ENCODE measurements around the gene IL1B. TPM values are rescaled to one million over a fixed set of nuclear protein-coding genes. Genes with fewer than 3 reads are reported as not detected.
"Not testable (repeated sequence)": the region's sequence is repeated elsewhere in the genome, so short reads cannot be mapped to it uniquely, and the experiment has no call there.

The IL1B gene
- total RNA-seq, 2 experiments from 2014 or later = 0.48 TPM; not detected in 1

DNA sequence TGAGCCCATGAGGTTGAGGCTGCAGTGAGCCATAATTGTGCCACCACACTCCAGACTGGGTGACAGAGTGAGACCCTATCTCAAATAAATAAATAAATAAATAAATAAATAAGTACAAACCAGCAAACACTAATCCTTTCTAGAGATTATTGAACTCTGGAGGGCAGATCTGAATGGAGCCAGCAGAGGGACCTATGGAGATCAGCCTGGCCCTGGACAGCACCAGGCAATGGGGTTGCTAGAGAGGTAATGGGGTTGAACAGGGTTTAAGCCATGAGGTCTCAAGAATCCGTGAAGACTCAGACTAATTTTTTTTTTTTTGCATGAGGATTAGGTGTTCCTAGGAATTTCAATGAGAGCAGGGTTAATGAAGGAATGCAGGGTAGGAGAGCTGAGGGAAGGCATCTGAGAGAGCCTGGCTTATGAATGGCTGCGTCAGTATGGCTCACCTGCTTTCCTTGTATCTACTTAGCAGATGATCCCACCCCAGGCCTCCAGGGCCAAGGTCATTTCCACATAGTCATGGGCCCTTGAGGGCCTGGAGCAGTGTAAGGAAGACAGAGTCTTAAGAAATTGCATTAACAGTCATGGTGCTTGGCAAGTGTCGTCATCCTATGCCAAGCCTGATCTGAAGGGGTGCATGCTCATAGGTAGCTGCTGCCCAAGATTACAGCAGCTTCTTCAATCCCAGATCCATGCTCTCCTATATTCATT, 39.8 kb upstream of the IL1B start:
- H3K9me3 Mint-ChIP-seq = peaks cover 6% of the 10 kb centered on the region
- peaks cover 10% of the 10 kb centered on the region for H3K36me3 Mint-ChIP-seq (ENCODE audit: low read depth)
- no peak overlapping the region for H3K27ac Mint-ChIP-seq
- ChIA-PET POLR2A (no interaction called here), CTCF (interaction anchor here (1.4 kb wide), 1 partner anchor 9 kb away, joined by 3 read pairs; no protein-coding TSS in a partner anchor)
- H3K4me3 Mint-ChIP-seq = no peak overlapping the region
- DNase-seq = no peak
- peaks cover 13% of the 10 kb centered on the region for H3K27me3 Mint-ChIP-seq
- H3K4me1 Mint-ChIP-seq = peaks cover 26% of the 10 kb centered on the region

DNA sequence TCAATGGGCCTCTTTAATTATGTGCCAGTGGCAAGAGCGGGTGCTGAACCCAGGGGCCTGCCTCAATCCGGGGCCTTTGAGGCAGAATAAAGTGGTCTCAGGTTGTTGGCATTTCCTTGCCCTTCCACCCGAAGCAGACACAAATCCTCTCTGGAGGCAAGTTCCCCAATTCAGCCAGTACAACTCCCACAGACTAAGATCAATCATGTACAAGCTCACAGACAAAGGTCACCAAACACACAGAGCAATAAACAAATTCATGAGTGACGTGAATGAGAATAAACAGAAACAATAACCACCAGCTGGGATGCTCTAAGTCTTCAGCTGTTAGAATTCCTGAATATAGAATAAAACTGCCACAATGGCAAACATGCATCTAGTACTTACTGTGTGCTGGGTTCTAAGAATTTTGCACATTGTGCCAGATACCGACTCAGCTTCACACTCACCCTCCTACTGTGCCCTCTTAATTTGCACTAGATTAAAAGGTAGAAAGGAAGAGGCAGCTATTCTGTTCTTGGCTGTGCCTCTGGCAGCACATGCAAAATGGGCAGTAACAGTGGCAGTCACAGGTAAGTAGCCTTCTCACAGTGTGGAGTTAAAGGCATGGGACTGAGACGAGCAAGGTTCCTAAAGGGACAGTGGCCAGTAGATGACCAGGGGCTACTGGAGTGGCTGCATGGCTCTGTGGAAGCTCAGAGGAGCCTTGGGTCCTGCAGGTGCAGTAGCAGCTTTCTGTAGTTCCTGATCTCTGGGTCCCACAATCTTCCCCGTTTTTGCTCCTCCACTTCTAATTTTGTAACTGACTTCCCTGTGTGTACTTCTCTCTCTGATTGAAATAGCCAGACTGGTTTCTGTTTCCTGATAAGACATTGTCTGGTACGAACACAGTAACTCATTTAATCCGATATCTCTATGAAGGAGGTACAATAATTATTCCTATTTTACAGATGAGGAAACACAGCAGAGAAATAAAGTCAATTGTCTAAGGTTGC, 34.6 kb upstream of the IL1B start:
- POLR2A ChIA-PET = no interaction called here
- H3K27me3 Mint-ChIP-seq = peaks cover 24% of the 10 kb centered on the region

DNA sequence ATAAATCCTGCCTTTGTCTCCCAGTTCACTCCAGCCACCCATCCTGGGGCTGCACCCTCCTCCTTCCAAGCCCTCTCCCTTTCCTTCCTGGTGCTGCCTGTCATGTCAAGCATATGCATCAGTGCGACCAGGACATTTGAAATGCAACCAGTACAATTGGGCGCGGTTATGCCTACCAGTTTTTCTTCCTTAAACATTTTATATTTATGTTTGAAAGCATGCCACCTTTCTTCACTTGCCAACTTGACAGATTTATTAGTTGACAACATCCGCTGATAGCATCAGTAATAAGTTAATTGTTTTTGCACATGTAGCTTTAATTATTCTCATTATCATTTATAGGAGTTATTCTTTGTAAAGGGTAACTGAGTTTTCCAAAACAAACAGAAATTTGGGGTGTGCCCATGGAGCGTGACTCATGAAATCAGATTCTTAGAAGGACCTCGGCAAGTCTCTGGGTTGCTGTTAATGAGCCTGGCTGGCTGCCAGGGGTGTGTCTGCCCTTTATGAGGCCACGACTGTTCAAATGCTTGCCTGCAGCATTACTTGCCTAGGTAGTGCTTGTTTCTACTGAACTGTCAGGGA, 32.8 kb upstream of the IL1B start:
- peak; percentile 61 for DNase-seq
- ChIA-PET CTCF (interaction anchor here (1.3 kb wide), 1 partner anchor 16 kb away, joined by 3 read pairs; no protein-coding TSS in a partner anchor), POLR2A (interaction anchor here (1.3 kb wide), 1 partner anchor 16 kb away, joined by 5 read pairs; no protein-coding TSS in a partner anchor)
- Mint-ChIP-seq H3K27me3 (peaks cover 22% of the 10 kb centered on the region), H3K36me3 (ENCODE audit: low read depth) (peaks cover 20% of the 10 kb centered on the region), H3K9me3 (peaks cover 13% of the 10 kb centered on the region), H3K4me3 (no peak overlapping the region), H3K27ac (no peak overlapping the region), H3K4me1 (peaks cover 24% of the 10 kb centered on the region)

More for the DNA sequence above, 34.6 kb upstream of the IL1B start:
- Mint-ChIP-seq H3K27ac (no peak overlapping the region), H3K4me1 (peaks cover 24% of the 10 kb centered on the region), H3K36me3 (ENCODE audit: low read depth) (peaks cover 14% of the 10 kb centered on the region), H3K4me3 (no peak overlapping the region), H3K9me3 (peaks cover 8% of the 10 kb centered on the region)
- no peak for DNase-seq
- CTCF ChIA-PET = interaction anchor here (1.4 kb wide), 1 partner anchor 15 kb away, joined by 4 read pairs; no protein-coding TSS in a partner anchor

DNA sequence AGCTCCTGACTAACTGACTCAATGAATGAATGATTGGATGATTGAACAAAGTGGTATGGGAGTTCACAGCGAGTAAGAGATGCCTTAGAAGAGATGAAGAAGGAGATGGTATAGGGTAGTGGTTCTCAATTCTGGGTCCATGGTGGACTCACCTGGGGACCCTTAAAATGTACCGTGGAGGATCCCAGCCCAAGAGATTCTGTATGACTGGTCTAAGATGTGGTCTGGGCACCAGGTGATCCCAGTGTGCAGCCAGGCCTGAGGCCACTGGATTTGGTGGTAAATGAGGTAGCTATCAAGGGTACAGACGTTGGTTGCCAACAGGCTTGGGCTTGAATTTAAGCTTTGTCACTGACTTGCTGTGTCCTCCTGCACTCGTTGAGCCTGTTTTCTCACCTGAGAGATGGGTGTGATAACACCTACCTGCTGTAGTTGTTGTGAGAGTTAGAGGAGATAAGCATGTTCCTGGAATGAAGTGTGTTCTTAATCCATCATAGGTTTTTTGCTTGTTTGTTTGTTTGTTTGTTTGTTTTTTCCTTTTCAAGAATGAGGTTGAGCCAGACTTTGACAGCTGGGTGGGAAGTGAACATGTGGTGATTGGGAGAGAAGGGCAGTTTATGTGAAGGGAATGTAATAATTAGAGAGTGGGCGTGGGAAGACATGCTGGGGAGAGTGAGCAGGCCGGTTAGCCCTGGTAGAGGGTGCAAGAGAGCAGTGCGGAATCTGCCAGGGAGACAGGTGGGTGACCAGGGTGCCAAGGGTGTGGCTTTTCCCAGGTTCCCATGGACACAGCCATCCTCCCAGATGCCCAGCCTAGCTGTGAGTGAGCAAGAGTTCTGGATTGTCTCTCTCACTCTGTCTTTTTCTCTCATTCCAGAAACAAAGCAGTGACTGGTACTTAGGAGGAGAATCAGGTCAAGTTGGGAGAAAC, 31.4 kb upstream of the IL1B start:
- Mint-ChIP-seq H3K9me3 (peaks cover 13% of the 10 kb centered on the region), H3K36me3 (ENCODE audit: low read depth) (peaks cover 20% of the 10 kb centered on the region), H3K27me3 (peaks cover 21% of the 10 kb centered on the region), H3K4me3 (no peak overlapping the region), H3K27ac (no peak overlapping the region), H3K4me1 (peaks cover 24% of the 10 kb centered on the region)
- POLR2A ChIA-PET = no interaction called here
- CTCF ChIA-PET = no interaction called here
- DNase-seq = no peak

DNA sequence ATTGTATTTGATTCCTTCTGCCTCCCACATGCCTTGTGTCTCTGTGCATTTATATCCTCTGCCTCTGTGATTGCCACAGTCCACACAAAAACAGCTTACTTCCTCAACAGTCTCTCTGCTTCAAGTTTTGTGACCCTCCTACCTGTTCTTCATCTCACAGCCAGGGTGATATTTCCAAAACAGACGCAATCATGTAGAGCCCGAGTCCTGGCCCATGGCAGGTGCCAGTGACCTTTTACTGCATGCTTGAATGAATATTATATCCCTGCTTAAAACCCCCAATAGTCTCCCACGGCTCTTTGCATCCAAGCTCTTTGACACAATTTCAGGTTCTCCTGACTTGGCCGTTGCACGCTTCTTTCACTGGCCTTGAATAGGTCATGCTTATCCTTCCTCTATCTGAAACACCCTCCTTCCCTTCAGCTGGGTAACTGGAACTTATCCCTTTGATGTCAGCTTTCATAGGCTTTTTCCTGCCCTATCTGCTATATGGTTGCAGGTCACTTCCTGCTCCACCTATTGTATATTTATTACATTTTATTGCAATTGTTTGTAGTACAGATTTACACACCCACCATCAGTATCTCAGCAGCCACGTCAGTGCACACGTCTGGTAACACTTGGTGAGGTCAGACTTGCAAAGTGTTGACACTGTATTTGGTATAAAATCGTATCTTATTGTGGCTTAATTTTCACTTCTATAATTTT, 29.7 kb upstream of the IL1B start:
- Mint-ChIP-seq H3K4me3 (no peak overlapping the region), H3K27me3 (peaks cover 12% of the 10 kb centered on the region), H3K27ac (no peak overlapping the region), H3K9me3 (peaks cover 19% of the 10 kb centered on the region), H3K36me3 (ENCODE audit: low read depth) (peaks cover 13% of the 10 kb centered on the region), H3K4me1 (peaks cover 24% of the 10 kb centered on the region)
- ChIA-PET CTCF (no interaction called here), POLR2A (no interaction called here)
- no peak for DNase-seq

DNA sequence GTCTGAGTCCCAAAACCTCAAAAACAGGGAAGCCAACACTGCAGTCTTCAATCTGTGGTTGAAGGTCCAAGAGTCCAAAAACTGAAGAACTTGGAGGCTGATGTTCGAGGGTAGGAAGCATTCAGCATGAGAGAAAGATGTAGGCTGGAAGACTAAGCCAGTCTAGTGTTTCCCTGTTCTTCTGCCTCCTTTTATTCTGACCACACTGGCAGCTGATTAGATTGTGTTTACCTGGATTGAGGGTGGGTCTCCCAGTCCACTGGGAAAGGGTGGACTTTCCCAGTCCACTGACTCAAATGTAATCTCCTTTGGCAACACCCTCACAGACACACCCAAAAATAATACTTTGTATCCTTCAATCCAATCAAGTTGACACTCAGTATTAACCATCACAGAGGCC, 27.5 kb upstream of the IL1B start:
- ChIA-PET POLR2A (no interaction called here), CTCF (interaction anchor here (1.0 kb wide), 1 partner anchor 21 kb away, joined by 6 read pairs; no protein-coding TSS in a partner anchor)
- Mint-ChIP-seq H3K27me3 (peaks cover 5% of the 10 kb centered on the region), H3K4me1 (peaks cover 7% of the 10 kb centered on the region), H3K4me3 (no peak overlapping the region), H3K36me3 (ENCODE audit: low read depth) (peaks cover 19% of the 10 kb centered on the region), H3K9me3 (peaks cover 30% of the 10 kb centered on the region), H3K27ac (no peak overlapping the region)
- DNase-seq = no peak

DNA sequence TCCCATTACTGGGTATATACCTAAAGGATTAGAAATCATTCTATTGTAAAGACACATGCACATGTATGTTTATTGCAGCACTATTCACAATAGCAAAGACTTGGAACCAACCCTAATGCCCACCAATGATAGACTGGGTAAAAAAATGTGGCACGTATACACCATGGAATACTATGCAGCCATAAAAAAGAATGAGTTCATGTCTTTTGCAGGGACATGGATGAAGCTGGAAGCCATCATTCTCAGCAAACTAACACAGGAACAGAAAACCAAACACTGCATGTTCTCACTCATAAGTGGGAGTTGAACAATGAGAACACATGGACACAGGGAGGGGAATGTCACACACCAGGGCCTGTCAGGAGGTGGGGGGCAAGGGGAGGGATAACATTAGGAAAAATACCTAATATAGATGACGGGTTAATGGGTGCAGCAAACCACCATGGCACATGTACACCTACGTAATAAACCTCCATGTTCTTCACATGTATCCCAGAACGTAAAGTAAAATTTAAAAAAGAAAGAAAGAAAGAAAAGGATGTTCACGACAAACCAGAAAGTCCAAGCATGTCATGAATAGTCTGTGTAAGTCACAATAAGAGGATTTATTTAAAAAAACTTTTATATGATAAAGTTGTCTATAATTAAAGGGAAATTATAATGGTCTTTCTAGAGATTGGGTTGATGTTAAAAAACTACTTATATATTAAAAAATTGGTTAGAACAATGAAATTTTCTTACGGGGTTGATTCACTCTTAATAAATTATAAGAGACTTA, 23.0 kb upstream of the IL1B start:
- peaks cover 16% of the 10 kb centered on the region for H3K36me3 Mint-ChIP-seq (ENCODE audit: low read depth)
- H3K27ac Mint-ChIP-seq, DNase-seq, CTCF ChIA-PET, H3K4me1 Mint-ChIP-seq, H3K4me3 Mint-ChIP-seq, POLR2A ChIA-PET: not testable (repeated sequence)
- H3K9me3 Mint-ChIP-seq = peaks cover 33% of the 10 kb centered on the region
- peaks cover 14% of the 10 kb centered on the region for H3K27me3 Mint-ChIP-seq

DNA sequence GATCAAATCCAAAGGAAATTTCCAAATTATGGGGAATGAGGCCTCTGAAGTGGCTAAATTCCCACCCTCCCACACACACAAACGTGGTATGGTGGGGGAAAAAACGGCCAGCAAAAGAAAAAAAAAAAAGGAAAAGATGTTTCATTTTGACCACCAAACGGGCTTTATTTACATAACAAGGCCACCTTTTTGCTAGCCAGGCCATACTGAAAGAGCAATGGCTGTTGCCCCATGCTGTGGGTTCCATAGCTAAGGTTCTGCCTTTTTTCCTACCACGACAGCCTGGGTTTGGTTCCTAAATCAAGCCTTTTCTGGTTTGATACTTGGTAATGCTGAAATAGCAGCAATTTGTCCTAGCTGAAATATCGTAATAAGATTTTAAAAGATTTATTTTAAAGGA, 14.0 kb upstream of the IL1B start:
- ChIA-PET CTCF (interaction anchor here (0.6 to 1.1 kb wide), 3 partner anchors 11 to 49 kb away, joined by 4 read pairs; no protein-coding TSS in a partner anchor), POLR2A (interaction anchor here (1.0 kb wide), 1 partner anchor 12 kb away, joined by 3 read pairs; no protein-coding TSS in a partner anchor)
- Mint-ChIP-seq H3K27ac (no peak overlapping the region), H3K36me3 (ENCODE audit: low read depth) (no peaks in the 10 kb centered on the region), H3K9me3 (no peaks in the 10 kb centered on the region), H3K4me3 (no peak overlapping the region), H3K4me1 (no peaks in the 10 kb centered on the region), H3K27me3 (peaks cover 13% of the 10 kb centered on the region)
- DNase-seq = no peak

DNA sequence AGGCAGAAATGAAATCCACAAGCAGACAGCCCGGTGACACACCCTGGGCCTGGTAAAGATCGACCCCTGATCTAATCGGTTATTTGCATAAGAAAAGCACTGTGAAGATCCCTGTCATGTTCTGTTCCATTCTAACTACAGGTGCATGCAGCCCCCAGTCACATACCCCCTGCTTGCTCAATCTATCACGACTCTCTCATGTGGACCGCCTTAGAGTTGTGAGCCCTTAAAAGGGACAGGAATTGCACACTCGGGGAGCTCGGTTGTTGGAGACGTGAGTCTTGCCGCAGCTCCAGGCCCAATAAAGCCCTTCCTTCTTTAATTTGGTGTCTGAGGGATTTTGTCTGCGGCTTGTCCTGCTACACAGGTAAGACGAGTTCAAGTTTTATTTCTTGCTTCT, 13.4 kb upstream of the IL1B start:
- Mint-ChIP-seq H3K27me3 (peaks cover 11% of the 10 kb centered on the region), H3K9me3 (no peaks in the 10 kb centered on the region), H3K27ac (no peak overlapping the region), H3K36me3 (ENCODE audit: low read depth) (no peaks in the 10 kb centered on the region), H3K4me1 (no peaks in the 10 kb centered on the region), H3K4me3 (no peak overlapping the region)
- DNase-seq = no peak
- ChIA-PET POLR2A (no interaction called here), CTCF (no interaction called here)

DNA sequence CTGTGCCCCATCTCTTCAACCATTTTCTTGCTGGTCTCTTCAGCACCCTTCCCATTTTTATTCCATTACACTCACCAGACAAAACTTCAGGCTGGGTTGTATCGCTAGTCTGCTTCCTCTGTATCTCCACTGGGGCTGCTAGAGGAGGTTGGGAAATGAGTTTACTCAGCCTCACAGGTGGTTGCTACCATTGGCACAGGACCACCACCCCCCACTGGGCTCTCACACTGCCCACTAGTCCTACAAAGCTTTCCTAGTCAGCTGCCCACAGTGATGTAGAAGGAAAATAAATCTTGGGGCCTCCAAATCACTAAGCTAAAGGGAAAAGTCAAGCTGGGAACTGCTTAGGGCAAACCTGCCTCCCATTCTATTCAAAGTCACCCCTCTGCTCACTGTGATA, 12.3 kb upstream of the IL1B start:
- Mint-ChIP-seq H3K4me3 (no peak overlapping the region), H3K27me3 (peaks cover 11% of the 10 kb centered on the region), H3K9me3 (no peaks in the 10 kb centered on the region), H3K4me1 (no peaks in the 10 kb centered on the region), H3K36me3 (ENCODE audit: low read depth) (no peaks in the 10 kb centered on the region), H3K27ac (no peak overlapping the region)
- DNase-seq = no peak
- ChIA-PET POLR2A (no interaction called here), CTCF (no interaction called here)

DNA sequence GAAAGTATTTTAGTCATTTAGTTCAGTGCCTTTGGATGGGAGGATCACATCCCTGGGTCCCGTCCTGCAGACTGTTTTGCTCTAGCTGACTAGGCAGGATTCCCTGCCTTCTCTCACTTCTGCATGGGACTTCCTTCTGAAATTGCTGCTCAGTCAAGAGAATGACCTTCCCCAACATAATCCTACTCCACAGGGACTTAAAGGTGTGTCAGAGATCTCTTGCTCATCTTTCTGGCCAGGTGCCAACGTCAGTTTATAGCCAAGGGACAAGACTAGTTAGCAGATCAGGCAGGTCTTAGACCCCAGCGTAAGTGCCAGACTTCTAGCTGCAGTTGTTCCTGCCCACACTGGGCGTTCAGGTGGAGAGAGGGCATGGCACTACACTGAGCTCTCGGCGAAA, 9.5 kb upstream of the IL1B start:
- peaks cover 23% of the 10 kb centered on the region for H3K27me3 Mint-ChIP-seq
- no peaks in the 10 kb centered on the region for H3K9me3 Mint-ChIP-seq
- no peak overlapping the region for H3K27ac Mint-ChIP-seq
- H3K36me3 Mint-ChIP-seq (ENCODE audit: low read depth) = no peaks in the 10 kb centered on the region
- no peak for DNase-seq
- H3K4me1 Mint-ChIP-seq = peaks cover 3% of the 10 kb centered on the region
- POLR2A ChIA-PET = no interaction called here
- CTCF ChIA-PET = no interaction called here
- no peak overlapping the region for H3K4me3 Mint-ChIP-seq
